Cardiac muscle cell (in vitro differentiated cells and primary cell): ENCODE measurements around the gene SEMA4D. TPM values are rescaled to one million over a fixed set of nuclear protein-coding genes. Genes with fewer than 3 reads are reported as not detected.

Experiments
- DNase-seq, 2 donors: peaks; one replicate each; pipeline versions ENCODE4 v3.0.0 to v3.0.0-alpha.2; 2010 to 2017; ENCODE audit warnings: low read depth in 1 of 2, low spot score in 1 of 2
- H3K27ac ChIP-seq: fragments of 200-600 bp; sonication (generic); 2 replicates; pipeline ENCODE4 v1.5.1; 2016
- H3K27me3 ChIP-seq: fragments of 200-600 bp; sonication (generic); 2 replicates; pipeline ENCODE4 v1.6.0; 2016; ENCODE audit warnings: control low read depth
- H3K36me3 ChIP-seq: fragments of 200-600 bp; sonication (generic); 2 replicates; pipeline ENCODE4 v1.5.1; 2016; ENCODE audit warnings: control low read depth
- H3K4me1 ChIP-seq: fragments of 200-600 bp; sonication (generic); 2 replicates; pipeline ENCODE4 v1.8.1; 2017; ENCODE audit warnings: low read depth, mild to moderate bottlenecking, mixed run types
- H3K4me3 ChIP-seq: fragments of 200-600 bp; sonication (generic); 2 replicates; pipeline ENCODE4 v1.5.1; 2016; ENCODE audit warnings: mild to moderate bottlenecking
- H3K9me3 ChIP-seq: fragments of 200-600 bp; sonication (generic); 2 replicates; pipeline ENCODE4 v1.5.1; 2017; ENCODE audit warnings: low read depth, mild to moderate bottlenecking, control low read depth
- polyA plus RNA-seq: library from polyadenylated mRNA; unstranded; fragments of >200 nt; fragmentation: Nextera tagmentation; extraction: Ambion mirVana; gene quantifications from 2 replicates; pipeline ENCODE4 v1.2.1, GENCODE V29; 2016
- total RNA-seq: library from RNA; depleted of rRNA; stranded (reverse); fragments of >200 nt; gene quantifications from 2 replicates; pipeline ENCODE4 v1.2.3, GENCODE V29; 2016
- TF ChIP-seq, protein P1 (sequence below): IDR thresholded peaks from 2 replicates; pipeline ENCODE4 v1.5.1; 2012; ENCODE audit warnings: low read depth, mild to moderate bottlenecking, low read length

SEMA4D gene
- total and polyA plus RNA-seq, 2 experiments from 2014 or later: 16.5 to 34.2 TPM

DNA sequence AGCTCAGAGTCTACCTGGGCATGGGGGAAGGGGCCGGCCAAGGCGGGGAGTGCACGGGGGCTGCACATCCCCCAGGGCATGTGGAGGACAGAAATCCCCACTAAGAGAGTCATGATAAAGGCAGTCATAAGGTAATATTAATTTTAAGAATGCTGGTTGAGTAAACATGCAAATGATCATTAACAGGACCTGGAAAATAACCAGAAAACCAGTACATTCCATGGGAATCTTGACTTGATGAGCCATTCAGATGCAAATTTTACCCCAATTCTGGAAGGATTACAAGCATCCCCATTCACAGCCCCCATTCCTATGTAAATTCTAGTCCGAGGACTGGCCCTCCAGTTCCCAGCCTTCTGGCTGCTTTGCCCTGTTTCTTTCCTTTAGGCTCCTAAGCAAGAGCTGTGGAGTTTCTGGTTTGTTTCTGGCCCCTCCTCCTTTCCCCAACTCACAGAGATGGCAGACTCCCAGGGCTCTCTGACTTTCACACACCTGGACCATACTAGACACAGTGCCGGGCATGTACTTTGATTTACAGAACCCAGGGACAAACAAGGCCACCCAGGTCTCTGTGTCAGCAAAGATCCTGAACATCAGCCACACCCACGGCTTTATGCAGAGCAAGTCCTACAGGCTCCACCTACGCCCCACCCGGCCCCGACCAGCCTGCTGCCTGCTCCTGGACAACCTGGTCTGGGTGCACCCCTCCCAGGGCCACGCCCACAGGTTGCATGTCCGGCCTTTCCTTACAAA, 62.7 kb downstream of the SEMA4D start:
- Histone ChIP-seq H3K27me3 (no peaks in the 10 kb centered on the region), H3K4me1 (peaks cover 7% of the 10 kb centered on the region), H3K4me3 (no peak overlapping the region), H3K36me3 (no peaks in the 10 kb centered on the region), H3K9me3 (no peaks in the 10 kb centered on the region), H3K27ac (no peak overlapping the region)
- TF ChIP-seq, protein P1, sequence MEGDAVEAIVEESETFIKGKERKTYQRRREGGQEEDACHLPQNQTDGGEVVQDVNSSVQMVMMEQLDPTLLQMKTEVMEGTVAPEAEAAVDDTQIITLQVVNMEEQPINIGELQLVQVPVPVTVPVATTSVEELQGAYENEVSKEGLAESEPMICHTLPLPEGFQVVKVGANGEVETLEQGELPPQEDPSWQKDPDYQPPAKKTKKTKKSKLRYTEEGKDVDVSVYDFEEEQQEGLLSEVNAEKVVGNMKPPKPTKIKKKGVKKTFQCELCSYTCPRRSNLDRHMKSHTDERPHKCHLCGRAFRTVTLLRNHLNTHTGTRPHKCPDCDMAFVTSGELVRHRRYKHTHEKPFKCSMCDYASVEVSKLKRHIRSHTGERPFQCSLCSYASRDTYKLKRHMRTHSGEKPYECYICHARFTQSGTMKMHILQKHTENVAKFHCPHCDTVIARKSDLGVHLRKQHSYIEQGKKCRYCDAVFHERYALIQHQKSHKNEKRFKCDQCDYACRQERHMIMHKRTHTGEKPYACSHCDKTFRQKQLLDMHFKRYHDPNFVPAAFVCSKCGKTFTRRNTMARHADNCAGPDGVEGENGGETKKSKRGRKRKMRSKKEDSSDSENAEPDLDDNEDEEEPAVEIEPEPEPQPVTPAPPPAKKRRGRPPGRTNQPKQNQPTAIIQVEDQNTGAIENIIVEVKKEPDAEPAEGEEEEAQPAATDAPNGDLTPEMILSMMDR: no peak
- no peak for DNase-seq

- Histone ChIP-seq H3K27ac (no peak overlapping the region), H3K27me3 (no peaks in the 10 kb centered on the region), H3K36me3 (no peaks in the 10 kb centered on the region), H3K9me3 (no peaks in the 10 kb centered on the region), H3K4me1 (peaks cover 6% of the 10 kb centered on the region), H3K4me3 (no peak overlapping the region)
- TF ChIP-seq, protein P1: no peak
- DNase-seq: no peak
Observed at GRCh38 chr9:89434636-89435035, 63.3 kb downstream of the SEMA4D start.

- peak in 1 of 2 donors; percentile 30 for DNase-seq
- TF ChIP-seq, protein P1: no peak
Observed at GRCh38 chr9:89433826-89434225, 64.1 kb downstream of the SEMA4D start.

GRCh38 chr9:89432986-89433530, 64.9 kb downstream of the SEMA4D start:
- no peak for DNase-seq
- no peak overlapping the region for H3K4me3 ChIP-seq

More at GRCh38 chr9:89433826-89434225, 64.1 kb downstream of the SEMA4D start:
- H3K4me3 ChIP-seq: no peak overlapping the region
- H3K9me3 ChIP-seq: no peaks in the 10 kb centered on the region
- H3K36me3 ChIP-seq: no peaks in the 10 kb centered on the region
- H3K27ac ChIP-seq: no peak overlapping the region
- no peaks in the 10 kb centered on the region for H3K27me3 ChIP-seq
- H3K4me1 ChIP-seq: no peaks in the 10 kb centered on the region

GRCh38 chr9:89431930-89432725, 65.8 kb downstream of the SEMA4D start:
- TF ChIP-seq, protein P1: no peak
- Histone ChIP-seq H3K4me1 (no peaks in the 10 kb centered on the region), H3K9me3 (no peaks in the 10 kb centered on the region), H3K27ac (no peak overlapping the region), H3K36me3 (no peaks in the 10 kb centered on the region), H3K4me3 (no peak overlapping the region), H3K27me3 (no peaks in the 10 kb centered on the region)
- DNase-seq: no peak

More at GRCh38 chr9:89432986-89433530, 64.9 kb downstream of the SEMA4D start:
- Histone ChIP-seq H3K27me3 (no peaks in the 10 kb centered on the region), H3K36me3 (no peaks in the 10 kb centered on the region), H3K9me3 (no peaks in the 10 kb centered on the region), H3K4me1 (no peaks in the 10 kb centered on the region), H3K27ac (no peak overlapping the region)
- TF ChIP-seq, protein P1: no peak
